Caco-2 (cell line): ENCODE results near the gene CORO7. TPM values are rescaled to one million over a fixed set of nuclear protein-coding genes. Genes with fewer than 3 reads are reported as not detected.

Experiments
- BruUV-seq: library from RNA; stranded (reverse); fragments of 400-500 nt; replicated peaks from 2 replicates; lab custom pipeline; 2021; lab: Mats Ljungman, UMichigan
- CTCF ChIA-PET: fragments of 300-600 bp; sonication (Branson Sonifier 250); formaldehyde crosslinking; loops from one replicate; lab custom pipeline; 2022; ENCODE audit warnings: antibody characterized with exemption; lab: Charles Lee
- POLR2A ChIA-PET: fragments of 300-600 bp; sonication (Branson Sonifier 250); formaldehyde crosslinking; loops from one replicate; lab custom pipeline; 2022; ENCODE audit warnings: antibody characterized with exemption; lab: Charles Lee
- DNase-seq, 2 experiments: peaks; one replicate each; pipeline versions ENCODE4 v3.0.0 to v3.0.0-alpha.2; 2020 to 2022
- H3K27me3 ChIP-seq: replicated peaks from 2 replicates; pipeline ENCODE4 v1.6.0; 2011; ENCODE audit warnings: low read length; ENCODE audit not compliant: control insufficient read depth, insufficient read depth
- H3K36me3 ChIP-seq: 2 replicates; pipeline ENCODE4 v1.5.1; 2011; ENCODE audit warnings: low read length; ENCODE audit not compliant: control insufficient read depth, insufficient read depth
- H3K4me1 ChIP-seq: fragments of 250-450 bp; sonication (Bioruptor Pico); 2 replicates; pipeline ENCODE4 v1.5.1; 2020; ENCODE audit warnings: mild to moderate bottlenecking
- H3K4me3 ChIP-seq: 2 replicates; pipeline ENCODE4 v1.5.1; 2011; ENCODE audit warnings: low read depth, mild to moderate bottlenecking, control low read depth, low read length
- H3K9me3 ChIP-seq: fragments of 250-450 bp; sonication (Bioruptor Pico); 2 replicates; pipeline ENCODE4 v1.5.1; 2020; ENCODE audit warnings: mild to moderate bottlenecking, moderate library complexity
- H3K27ac Mint-ChIP-seq: one replicate; pipeline ENCODE4 v1.8.0; 2022; ENCODE audit warnings: mixed read lengths; ENCODE audit not compliant: unreplicated experiment
- H3K27me3 Mint-ChIP-seq: one replicate; pipeline ENCODE4 v1.8.0; 2022; ENCODE audit warnings: mixed read lengths; ENCODE audit not compliant: insufficient read depth, unreplicated experiment
- H3K36me3 Mint-ChIP-seq: one replicate; pipeline ENCODE4 v1.8.0; 2022; ENCODE audit warnings: mild to moderate bottlenecking, mixed read lengths; ENCODE audit not compliant: insufficient read depth, unreplicated experiment
- H3K4me1 Mint-ChIP-seq: one replicate; pipeline ENCODE4 v1.8.0; 2022; ENCODE audit warnings: low read depth, mixed read lengths; ENCODE audit not compliant: unreplicated experiment
- H3K4me3 Mint-ChIP-seq: one replicate; pipeline ENCODE4 v1.8.0; 2022; ENCODE audit warnings: mild to moderate bottlenecking, moderate library complexity, mixed read lengths; ENCODE audit not compliant: unreplicated experiment
- H3K9me3 Mint-ChIP-seq: one replicate; pipeline ENCODE4 v1.8.0; 2022; ENCODE audit warnings: mixed read lengths; ENCODE audit not compliant: unreplicated experiment
- intact Hi-C: fragments of 100-400 bp; cut with micrococcal nuclease; formaldehyde crosslinking; loops from one replicate; pipeline ENCODE4 v1.10.0; 2022; ENCODE audit not compliant: unreplicated experiment
- total RNA-seq: library from RNA; stranded (reverse); gene quantifications from 2 replicates; pipeline ENCODE4 v1.2.3, GENCODE V29; 2022
- TF ChIP-seq, protein P1 (sequence below), 2 experiments: fragments of 200-600 bp in 1 of 2; IDR thresholded peaks; 1 replicate in 1 of 2; 2 replicates in 1 of 2; pipeline versions ENCODE4 v1.5.1 to v1.8.0; 2011 to 2022; ENCODE audit warnings: antibody characterized with exemption in 1 of 2, control low read depth in 1 of 2, inconsistent platforms in 1 of 2, low read depth in 1 of 2, low read length in 1 of 2, mild to moderate bottlenecking in 1 of 2, moderate library complexity in 1 of 2; ENCODE audit not compliant: insufficient read depth in 1 of 2, severe bottlenecking in 1 of 2, unreplicated experiment in 1 of 2

Gene CORO7
- total RNA-seq, 1 experiment from 2014 or later = 23.1 TPM

DNA sequence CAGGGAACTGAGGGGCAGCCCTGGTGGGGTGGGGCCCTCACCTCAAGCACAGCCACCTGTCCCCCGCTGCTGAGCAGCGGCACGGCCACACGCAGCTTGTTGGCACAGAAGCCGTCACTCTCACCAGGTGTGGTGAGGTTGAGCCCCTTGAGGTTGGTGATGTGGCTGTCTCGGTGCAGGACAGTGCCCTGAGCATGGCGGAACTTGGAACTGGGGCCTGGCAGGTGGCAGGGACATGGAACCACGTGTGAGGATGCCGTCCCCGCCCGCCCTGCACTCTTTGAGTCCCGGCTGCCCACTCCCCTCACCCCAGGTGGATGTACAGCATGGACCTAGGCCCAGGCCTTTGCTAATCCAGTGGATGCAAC is 54.5 kb downstream of the CORO7 start:
- no peak for DNase-seq
- no peaks in the 10 kb centered on the region for H3K9me3 ChIP-seq
- no TSS peak for BruUV-seq
- ChIA-PET CTCF (no interaction called here), POLR2A (no interaction called here)
- H3K4me1 ChIP-seq = no peaks in the 10 kb centered on the region
- Mint-ChIP-seq H3K4me1 (no peaks in the 10 kb centered on the region), H3K4me3 (no peak overlapping the region), H3K27me3 (no peaks in the 10 kb centered on the region), H3K9me3 (no peaks in the 10 kb centered on the region), H3K36me3 (no peaks in the 10 kb centered on the region), H3K27ac (no peak overlapping the region)
- H3K4me3 ChIP-seq = no peak overlapping the region
- no peaks in the 10 kb centered on the region for H3K27me3 ChIP-seq
- H3K36me3 ChIP-seq = no peaks in the 10 kb centered on the region
- intact Hi-C loops = no loop called here
- TF ChIP-seq, protein P1, sequence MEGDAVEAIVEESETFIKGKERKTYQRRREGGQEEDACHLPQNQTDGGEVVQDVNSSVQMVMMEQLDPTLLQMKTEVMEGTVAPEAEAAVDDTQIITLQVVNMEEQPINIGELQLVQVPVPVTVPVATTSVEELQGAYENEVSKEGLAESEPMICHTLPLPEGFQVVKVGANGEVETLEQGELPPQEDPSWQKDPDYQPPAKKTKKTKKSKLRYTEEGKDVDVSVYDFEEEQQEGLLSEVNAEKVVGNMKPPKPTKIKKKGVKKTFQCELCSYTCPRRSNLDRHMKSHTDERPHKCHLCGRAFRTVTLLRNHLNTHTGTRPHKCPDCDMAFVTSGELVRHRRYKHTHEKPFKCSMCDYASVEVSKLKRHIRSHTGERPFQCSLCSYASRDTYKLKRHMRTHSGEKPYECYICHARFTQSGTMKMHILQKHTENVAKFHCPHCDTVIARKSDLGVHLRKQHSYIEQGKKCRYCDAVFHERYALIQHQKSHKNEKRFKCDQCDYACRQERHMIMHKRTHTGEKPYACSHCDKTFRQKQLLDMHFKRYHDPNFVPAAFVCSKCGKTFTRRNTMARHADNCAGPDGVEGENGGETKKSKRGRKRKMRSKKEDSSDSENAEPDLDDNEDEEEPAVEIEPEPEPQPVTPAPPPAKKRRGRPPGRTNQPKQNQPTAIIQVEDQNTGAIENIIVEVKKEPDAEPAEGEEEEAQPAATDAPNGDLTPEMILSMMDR (IDR thresholded peaks at IDR 0.05; ENCODE audit: insufficient read depth in 1 of 2, low read depth in 1 of 2, low read length in 1 of 2, severe bottlenecking in 1 of 2, unreplicated experiment in 1 of 2) = no peak

DNA sequence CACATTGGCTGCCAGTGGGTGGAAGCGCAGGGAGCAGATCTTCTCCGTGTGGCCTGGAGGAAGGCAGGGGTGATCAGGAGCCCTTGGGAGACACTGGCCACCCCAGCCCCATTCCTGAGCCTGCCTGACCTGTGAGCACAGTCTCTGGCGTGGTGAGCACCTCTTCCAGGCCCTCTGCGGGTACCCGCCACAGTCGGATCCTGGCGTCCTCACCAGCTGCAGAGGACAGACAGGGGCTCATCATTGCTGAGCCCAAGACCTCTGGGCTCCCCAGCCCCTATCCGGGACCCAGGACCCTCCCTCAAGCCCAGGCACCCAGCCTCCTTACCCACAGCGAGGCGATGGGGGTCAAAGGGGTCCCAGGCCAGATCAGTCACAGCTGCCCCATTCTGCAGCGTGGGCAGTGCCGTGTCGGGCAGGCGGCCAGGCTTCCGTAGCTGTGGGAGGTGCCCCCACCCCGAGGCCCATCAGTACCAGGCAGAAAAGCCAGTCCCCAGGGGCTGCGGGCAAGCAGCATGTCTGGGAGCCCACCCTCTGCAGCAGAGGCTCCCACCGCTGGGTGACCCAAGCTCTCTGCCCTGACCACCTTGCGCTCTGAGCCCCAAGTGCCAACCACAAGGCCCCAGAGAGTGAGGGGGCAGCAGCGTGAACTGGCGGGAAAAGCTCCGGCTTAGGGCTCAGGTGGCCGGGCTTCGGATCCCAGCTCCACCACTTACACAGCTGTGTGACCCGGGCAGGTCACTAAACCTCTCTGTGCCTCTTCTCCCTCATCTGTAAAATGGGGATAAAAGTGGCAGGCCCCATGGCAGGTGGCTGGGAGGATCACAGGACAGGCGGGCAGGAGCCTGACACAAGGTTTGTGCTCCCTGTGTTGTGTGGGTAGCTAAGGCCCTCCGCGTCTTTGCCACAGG is 55.1 kb downstream of the CORO7 start:
- no peak overlapping the region for H3K4me3 ChIP-seq
- CTCF ChIA-PET = interaction anchor here (0.6 kb wide), 1 partner anchor 21 kb away, joined by 3 read pairs; no protein-coding TSS in a partner anchor
- Mint-ChIP-seq H3K36me3 (no peaks in the 10 kb centered on the region), H3K4me3 (no peak overlapping the region), H3K27ac (no peak overlapping the region), H3K9me3 (no peaks in the 10 kb centered on the region), H3K27me3 (no peaks in the 10 kb centered on the region), H3K4me1 (no peaks in the 10 kb centered on the region)
- intact Hi-C loops = no loop called here
- POLR2A ChIA-PET = no interaction called here
- no peak for DNase-seq
- no peaks in the 10 kb centered on the region for H3K36me3 ChIP-seq
- BruUV-seq = no TSS peak
- H3K4me1 ChIP-seq = no peaks in the 10 kb centered on the region
- no peaks in the 10 kb centered on the region for H3K27me3 ChIP-seq
- H3K9me3 ChIP-seq = no peaks in the 10 kb centered on the region
- TF ChIP-seq, protein P1 (IDR thresholded peaks at IDR 0.05; ENCODE audit: insufficient read depth in 1 of 2, low read depth in 1 of 2, low read length in 1 of 2, severe bottlenecking in 1 of 2, unreplicated experiment in 1 of 2) = no peak

DNA sequence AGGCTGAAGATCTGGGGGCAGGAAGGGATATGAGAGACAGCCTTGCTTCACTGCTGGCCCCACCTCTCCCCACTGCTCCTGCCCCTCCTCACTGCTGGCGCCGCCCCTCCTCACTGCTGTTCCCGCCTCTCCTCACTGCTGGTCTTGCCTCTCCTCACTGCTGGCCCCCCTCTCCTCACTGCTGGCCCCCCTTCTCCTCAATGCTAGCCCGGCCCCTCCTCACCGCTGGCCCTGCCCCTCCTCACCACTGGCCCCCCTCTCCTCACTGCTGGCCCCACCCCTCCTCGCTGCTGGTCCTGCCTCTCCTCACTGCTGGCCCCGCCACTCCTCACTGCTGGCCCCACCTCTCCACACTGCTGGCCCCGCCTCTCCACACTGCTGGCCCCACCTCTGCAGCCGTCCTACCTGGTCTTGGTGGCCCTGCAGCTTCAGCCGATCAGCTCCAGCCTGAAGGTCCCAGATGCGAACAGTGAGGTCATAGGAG is 55.8 kb downstream of the CORO7 start:
- ChIA-PET CTCF (interaction anchor here (2.9 kb wide), 1 partner anchor 42 kb away, joined by 29 read pairs; no protein-coding TSS in a partner anchor), POLR2A (no interaction called here)
- no peaks in the 10 kb centered on the region for H3K36me3 Mint-ChIP-seq
- Histone ChIP-seq H3K36me3 (no peaks in the 10 kb centered on the region), H3K27me3 (no peaks in the 10 kb centered on the region), H3K9me3 (no peaks in the 10 kb centered on the region), H3K4me3 (no peak overlapping the region), H3K4me1 (no peaks in the 10 kb centered on the region)
- BruUV-seq = no TSS peak
- TF ChIP-seq, protein P1 (IDR thresholded peaks at IDR 0.05; ENCODE audit: insufficient read depth in 1 of 2, low read depth in 1 of 2, low read length in 1 of 2, severe bottlenecking in 1 of 2, unreplicated experiment in 1 of 2) = no peak
- no peaks in the 10 kb centered on the region for H3K27me3 Mint-ChIP-seq
- intact Hi-C loops = no loop called here
- DNase-seq = peak; percentile 38 to 62
- H3K4me3 Mint-ChIP-seq = no peak overlapping the region
- H3K9me3 Mint-ChIP-seq = no peaks in the 10 kb centered on the region
- H3K4me1 Mint-ChIP-seq = no peaks in the 10 kb centered on the region
- H3K27ac Mint-ChIP-seq = no peak overlapping the region
